SK-N-SH (cell line): ENCODE measurements around the gene AXIN1. TPM values are rescaled to one million over a fixed set of nuclear protein-coding genes. Genes with fewer than 3 reads are reported as not detected.
"Not testable (repeated sequence)": the region's sequence is repeated elsewhere in the genome, so short reads cannot be mapped to it uniquely, and the experiment has no call there.

Source experiments
- CTCF ChIA-PET: fragments of 300-600, 350-600 bp; formaldehyde crosslinking; extraction: SDS; loops from one replicate; lab custom pipeline; 2021; lab: Yijun Ruan, JAX
- POLR2A ChIA-PET: fragments of 350-600 bp; sonication (Branson Sonifier 250); formaldehyde crosslinking; extraction: SDS; loops from one replicate; lab custom pipeline; 2020; ENCODE audit warnings: antibody characterized with exemption, inconsistent platforms; lab: Yijun Ruan, JAX
- DNase-seq: peaks from one replicate; pipeline ENCODE4 v3.0.0; 2012
- H2AFZ ChIP-seq: fragments of 200-600 bp; sonication (generic); 2 replicates; pipeline ENCODE4 v1.8.1; 2016; ENCODE audit warnings: antibody characterized with exemption, mild to moderate bottlenecking, low read depth
- H3F3A ChIP-seq: fragments of 200-600 bp; sonication (generic); replicated peaks from 2 replicates; pipeline ENCODE3; 2016; ENCODE audit warnings: antibody characterized with exemption, mild to moderate bottlenecking; ENCODE audit not compliant: insufficient read depth
- H3K27ac ChIP-seq, 2 experiments: fragments of 200-500 bp in 1 of 2; fragments of 200-600 bp in 1 of 2; sonication (Bioruptor generic) in 1 of 2; sonication (generic), shearing (Covaris generic) in 1 of 2; 2 replicates each; pipeline versions ENCODE4 v1.5.1 to v1.6.1; 2014 to 2016; ENCODE audit warnings: low read depth in 2 of 2, inconsistent platforms in 1 of 2, low read length in 1 of 2, mild to moderate bottlenecking in 1 of 2, mixed read lengths in 1 of 2
- H3K27me3 ChIP-seq: fragments of 200-600 bp; sonication (generic), shearing (Covaris generic); 2 replicates; pipeline ENCODE4 v1.6.1; 2016; ENCODE audit warnings: mixed run types; ENCODE audit not compliant: insufficient read depth
- H3K36me3 ChIP-seq, 2 experiments: fragments of 200-500 bp in 1 of 2; fragments of 200-600 bp in 1 of 2; sonication (Bioruptor generic) in 1 of 2; sonication (generic) in 1 of 2; replicated peaks in 1 of 2; 2 replicates each; pipeline versions ENCODE3 to v1.5.1; 2014 to 2016; ENCODE audit warnings: low read length in 1 of 2, mild to moderate bottlenecking in 1 of 2; ENCODE audit not compliant: insufficient read depth in 2 of 2, control insufficient read depth in 1 of 2
- H3K4me1 ChIP-seq, 2 experiments: fragments of 200-500 bp in 1 of 2; fragments of 200-600 bp in 1 of 2; sonication (Bioruptor generic) in 1 of 2; sonication (generic), shearing (Covaris generic) in 1 of 2; 2 replicates each; pipeline versions ENCODE4 v1.5.1 to v1.6.1; 2014 to 2016; ENCODE audit warnings: low read depth in 1 of 2, low read length in 1 of 2, mixed run types in 1 of 2; ENCODE audit not compliant: insufficient read depth in 2 of 2, control insufficient read depth in 1 of 2
- H3K4me2 ChIP-seq: fragments of 200-600 bp; sonication (generic), shearing (Covaris generic); 2 replicates; pipeline ENCODE4 v1.6.1; 2017; ENCODE audit warnings: mixed run types
- H3K4me3 ChIP-seq, 2 experiments: fragments of 200-500 bp in 1 of 2; fragments of 200-600 bp in 1 of 2; sonication (Bioruptor generic) in 1 of 2; sonication (generic), shearing (Covaris generic) in 1 of 2; 2 replicates each; pipeline versions ENCODE4 v1.5.1 to v1.8.1; 2014 to 2016; ENCODE audit warnings: low read depth in 2 of 2, inconsistent platforms in 1 of 2, low read length in 1 of 2, mild to moderate bottlenecking in 1 of 2, mixed read lengths in 1 of 2, moderate library complexity in 1 of 2
- H3K79me2 ChIP-seq: fragments of 200-600 bp; sonication (generic); 2 replicates; pipeline ENCODE4 v1.8.1; 2017; ENCODE audit warnings: mild to moderate bottlenecking; ENCODE audit not compliant: insufficient read depth
- H3K9ac ChIP-seq: fragments of 200-600 bp; sonication (generic); 2 replicates; pipeline ENCODE4 v1.6.1; 2017; ENCODE audit warnings: mixed run types
- H3K9me2 ChIP-seq: fragments of 200-600 bp; sonication (generic); 2 replicates; pipeline ENCODE4 v1.6.1; 2017; ENCODE audit warnings: mixed run types
- H3K9me3 ChIP-seq: fragments of 200-600 bp; sonication (generic); 2 replicates; pipeline ENCODE4 v1.6.1; 2017; ENCODE audit warnings: mixed run types, mild to moderate bottlenecking, moderate library complexity
- H4K20me1 ChIP-seq: fragments of 200-600 bp; sonication (generic); 2 replicates; pipeline ENCODE4 v1.6.1; 2017; ENCODE audit warnings: mild to moderate bottlenecking, mixed run types; ENCODE audit not compliant: insufficient read depth
- CHD2 ChIP-seq: fragments of 150-350 bp; IDR thresholded peaks from 2 replicates; pipeline ENCODE4 v1.6.1; 2018; ENCODE audit warnings: low read length; ENCODE audit not compliant: partially characterized antibody
- EP300 ChIP-seq, 2 experiments: IDR thresholded peaks; 2 replicates each; pipeline versions ENCODE4 v1.4.0 to v1.6.1; 2012; ENCODE audit warnings: borderline replicate concordance in 1 of 2, low read depth in 1 of 2, low read length in 1 of 2
- GATA2 ChIP-seq: sonication (generic); formaldehyde crosslinking; IDR thresholded peaks from 2 replicates; pipeline ENCODE4 v1.5.0; 2020; ENCODE audit warnings: mild to moderate bottlenecking, missing genetic modification reagents
- PBX3 ChIP-seq: IDR thresholded peaks from 2 replicates; pipeline ENCODE4; 2012
- TAF1 ChIP-seq: IDR thresholded peaks from 2 replicates; pipeline ENCODE4 v1.6.1; 2012; ENCODE audit warnings: low read depth, mild to moderate bottlenecking, low read length, moderate library complexity, borderline replicate concordance
- YY1 ChIP-seq: IDR thresholded peaks from 2 replicates; pipeline ENCODE4 v1.4.0; 2012; ENCODE audit warnings: low read depth, mild to moderate bottlenecking
- WGBS: methylation state at CpG from one replicate; pipeline ENCODE4 v1.1.6; 2017; ENCODE audit warnings: low lambda C conversion rate; 5-methylcytosine and 5-hydroxymethylcytosine counted together
- polyA plus RNA-seq, 3 experiments: library from polyadenylated mRNA; depleted of rRNA; stranded (reverse); fragments of >200 nt; gene quantifications; 2 replicates each; pipeline ENCODE4 v1.2.3, GENCODE V29; 2012
- TF ChIP-seq, protein P1 (sequence below): IDR thresholded peaks from 2 replicates; pipeline ENCODE4 v1.6.1; 2012; ENCODE audit warnings: mild to moderate bottlenecking, low read depth, low read length, moderate library complexity
- TF ChIP-seq, protein P2 (sequence below): fragments of 150-350 bp; IDR thresholded peaks from 2 replicates; pipeline ENCODE4 v1.6.1; 2016; ENCODE audit warnings: mild to moderate bottlenecking, low read depth, low read length

Gene AXIN1
- polyA plus RNA-seq, 1 of the 3 experiments (the other 2 are of a cell fraction), result 19.9 TPM

DNA sequence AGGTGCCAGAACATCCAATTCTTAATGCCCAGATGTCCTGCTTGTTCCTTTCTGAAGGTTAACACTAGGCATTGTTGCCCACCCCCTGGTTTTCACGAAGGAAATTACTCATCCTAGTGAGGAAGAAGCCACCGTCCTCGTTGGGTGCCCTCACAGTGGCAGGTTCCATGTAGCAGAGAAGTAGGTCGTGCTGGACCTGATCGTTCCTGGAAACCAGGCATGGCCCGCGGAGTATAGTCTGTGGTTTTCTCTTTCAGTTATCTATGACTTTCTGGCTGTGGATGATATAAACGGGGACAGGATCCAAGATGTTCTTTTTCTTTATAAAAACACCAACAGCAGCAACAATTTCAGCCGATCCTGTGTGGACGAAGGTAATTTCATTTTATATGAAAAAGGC is 93.3 kb downstream of the AXIN1 start:
- Histone ChIP-seq H3K9me2 (no peaks in the 10 kb centered on the region), H2AFZ (no peak overlapping the region), H3K79me2 (no peaks in the 10 kb centered on the region), H4K20me1 (no peaks in the 10 kb centered on the region), H3K9ac (no peak overlapping the region), H3K36me3 (peaks cover 8 to 49% of the 10 kb centered on the region in 2 experiments), H3K27me3 (no peaks in the 10 kb centered on the region), H3F3A (no peaks in the 10 kb centered on the region), H3K9me3 (no peaks in the 10 kb centered on the region), H3K4me3 (no peak overlapping the region), H3K4me1 (no peaks in the 10 kb centered on the region), H3K4me2 (no peak overlapping the region), H3K27ac (no peak overlapping the region)
- DNase-seq, result no peak
- no peak for TF ChIP-seq PBX3
- TF ChIP-seq EP300 (IDR thresholded peaks at IDR 0.05; ENCODE audit: borderline replicate concordance in 1 of 2, low read depth in 1 of 2, low read length in 1 of 2), result no peak
- no peak for TF ChIP-seq CHD2
- no peak for TF ChIP-seq YY1
- TF ChIP-seq, protein P1, sequence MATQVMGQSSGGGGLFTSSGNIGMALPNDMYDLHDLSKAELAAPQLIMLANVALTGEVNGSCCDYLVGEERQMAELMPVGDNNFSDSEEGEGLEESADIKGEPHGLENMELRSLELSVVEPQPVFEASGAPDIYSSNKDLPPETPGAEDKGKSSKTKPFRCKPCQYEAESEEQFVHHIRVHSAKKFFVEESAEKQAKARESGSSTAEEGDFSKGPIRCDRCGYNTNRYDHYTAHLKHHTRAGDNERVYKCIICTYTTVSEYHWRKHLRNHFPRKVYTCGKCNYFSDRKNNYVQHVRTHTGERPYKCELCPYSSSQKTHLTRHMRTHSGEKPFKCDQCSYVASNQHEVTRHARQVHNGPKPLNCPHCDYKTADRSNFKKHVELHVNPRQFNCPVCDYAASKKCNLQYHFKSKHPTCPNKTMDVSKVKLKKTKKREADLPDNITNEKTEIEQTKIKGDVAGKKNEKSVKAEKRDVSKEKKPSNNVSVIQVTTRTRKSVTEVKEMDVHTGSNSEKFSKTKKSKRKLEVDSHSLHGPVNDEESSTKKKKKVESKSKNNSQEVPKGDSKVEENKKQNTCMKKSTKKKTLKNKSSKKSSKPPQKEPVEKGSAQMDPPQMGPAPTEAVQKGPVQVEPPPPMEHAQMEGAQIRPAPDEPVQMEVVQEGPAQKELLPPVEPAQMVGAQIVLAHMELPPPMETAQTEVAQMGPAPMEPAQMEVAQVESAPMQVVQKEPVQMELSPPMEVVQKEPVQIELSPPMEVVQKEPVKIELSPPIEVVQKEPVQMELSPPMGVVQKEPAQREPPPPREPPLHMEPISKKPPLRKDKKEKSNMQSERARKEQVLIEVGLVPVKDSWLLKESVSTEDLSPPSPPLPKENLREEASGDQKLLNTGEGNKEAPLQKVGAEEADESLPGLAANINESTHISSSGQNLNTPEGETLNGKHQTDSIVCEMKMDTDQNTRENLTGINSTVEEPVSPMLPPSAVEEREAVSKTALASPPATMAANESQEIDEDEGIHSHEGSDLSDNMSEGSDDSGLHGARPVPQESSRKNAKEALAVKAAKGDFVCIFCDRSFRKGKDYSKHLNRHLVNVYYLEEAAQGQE, result no peak
- 94% methylated on average over 10 of the region's 10 CpGs for WGBS
- CTCF ChIA-PET, result no interaction called here
- POLR2A ChIA-PET, result no interaction called here

- H3K27ac ChIP-seq, H3K79me2 ChIP-seq, POLR2A ChIA-PET, H3K4me2 ChIP-seq, H3K9me2 ChIP-seq, DNase-seq, H3K9me3 ChIP-seq, H4K20me1 ChIP-seq, CTCF ChIA-PET, H3F3A ChIP-seq, H3K9ac ChIP-seq, H3K27me3 ChIP-seq, H2AFZ ChIP-seq, H3K4me1 ChIP-seq, H3K4me3 ChIP-seq: not testable (repeated sequence)
- peaks cover 11 to 44% of the 10 kb centered on the region in 2 experiments for H3K36me3 ChIP-seq
- WGBS, result 94% methylated on average over 11 of the region's 13 CpGs
Measured at GRCh38 chr16:258091-258490, 94.4 kb downstream of the AXIN1 start.

GRCh38 chr16:255183-255582 is 97.3 kb downstream of the AXIN1 start:
- Histone ChIP-seq H3K9me3 (no peaks in the 10 kb centered on the region), H2AFZ (no peak overlapping the region), H3K9me2 (no peaks in the 10 kb centered on the region), H3K4me2 (no peak overlapping the region), H4K20me1 (no peaks in the 10 kb centered on the region), H3K36me3 (peaks cover 11 to 25% of the 10 kb centered on the region in 2 experiments), H3K4me3 (no peak overlapping the region)
- ChIA-PET CTCF (interaction anchor here (1.0 to 2.6 kb wide), 2 partner anchors 20 to 26 kb away, joined by 4 to 5 read pairs; partner anchors contain the start of gene LUC7L), POLR2A (no interaction called here)
- TF ChIP-seq, protein P2, sequence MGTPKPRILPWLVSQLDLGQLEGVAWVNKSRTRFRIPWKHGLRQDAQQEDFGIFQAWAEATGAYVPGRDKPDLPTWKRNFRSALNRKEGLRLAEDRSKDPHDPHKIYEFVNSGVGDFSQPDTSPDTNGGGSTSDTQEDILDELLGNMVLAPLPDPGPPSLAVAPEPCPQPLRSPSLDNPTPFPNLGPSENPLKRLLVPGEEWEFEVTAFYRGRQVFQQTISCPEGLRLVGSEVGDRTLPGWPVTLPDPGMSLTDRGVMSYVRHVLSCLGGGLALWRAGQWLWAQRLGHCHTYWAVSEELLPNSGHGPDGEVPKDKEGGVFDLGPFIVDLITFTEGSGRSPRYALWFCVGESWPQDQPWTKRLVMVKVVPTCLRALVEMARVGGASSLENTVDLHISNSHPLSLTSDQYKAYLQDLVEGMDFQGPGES, result no peak
- no peak for TF ChIP-seq GATA2 (CRISPR knock-in tag)
- TF ChIP-seq TAF1, result no peak
- TF ChIP-seq, all 33 proteins: peak for 0
- H3K27me3 ChIP-seq, result no peaks in the 10 kb centered on the region
- H3K4me1 ChIP-seq, result no peaks in the 10 kb centered on the region; a peak in 1 of 4 replicates
- no peaks in the 10 kb centered on the region for H3K79me2 ChIP-seq
- H3F3A ChIP-seq, result no peaks in the 10 kb centered on the region
- H3K9ac ChIP-seq, result no peak overlapping the region
- DNase-seq, result no peak
- 96% methylated on average over 5 of the region's 6 CpGs for WGBS
- H3K27ac ChIP-seq, result no peak overlapping the region
